Medulla oblongata (tissue), 1 donor: ENCODE results near the gene ZBTB20.

Source experiments
- DNase-seq: peaks from one replicate; pipeline ENCODE4 v3.0.0-alpha.2; 2015; ENCODE audit errors: extremely low spot score

ZBTB20 gene

GRCh38 chr3:114873591-114873990 lies 273.5 kb downstream of the ZBTB20 start:
- no peak for DNase-seq

DNA sequence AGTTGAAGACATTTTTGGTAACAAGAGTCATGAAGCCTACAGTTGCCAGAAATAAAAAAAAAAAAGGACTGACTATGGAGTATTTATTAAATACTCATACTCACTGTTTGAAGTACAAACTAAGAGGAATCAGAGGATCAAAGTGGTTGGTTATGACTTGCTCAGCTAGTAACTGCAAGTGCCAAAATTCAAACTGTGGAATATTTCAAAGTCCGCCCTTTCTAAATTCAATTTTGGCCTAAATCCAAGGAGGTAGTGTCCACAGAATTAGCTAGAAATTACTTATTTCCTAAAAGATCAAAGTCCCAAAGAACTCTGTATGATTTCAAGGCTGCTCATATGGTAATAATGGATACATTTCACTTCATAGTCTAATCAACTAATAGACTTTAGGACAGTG lies 274.5 kb downstream of the ZBTB20 start:
- DNase-seq: no peak

GRCh38 chr3:114872050-114872449 lies 275.0 kb downstream of the ZBTB20 start:
- no peak for DNase-seq

GRCh38 chr3:114867835-114868503 lies 279.1 kb downstream of the ZBTB20 start:
- no peak for DNase-seq

- no peak for DNase-seq
These were observed 279.7 kb downstream of the ZBTB20 start for GRCh38 chr3:114867359-114867758.

DNA sequence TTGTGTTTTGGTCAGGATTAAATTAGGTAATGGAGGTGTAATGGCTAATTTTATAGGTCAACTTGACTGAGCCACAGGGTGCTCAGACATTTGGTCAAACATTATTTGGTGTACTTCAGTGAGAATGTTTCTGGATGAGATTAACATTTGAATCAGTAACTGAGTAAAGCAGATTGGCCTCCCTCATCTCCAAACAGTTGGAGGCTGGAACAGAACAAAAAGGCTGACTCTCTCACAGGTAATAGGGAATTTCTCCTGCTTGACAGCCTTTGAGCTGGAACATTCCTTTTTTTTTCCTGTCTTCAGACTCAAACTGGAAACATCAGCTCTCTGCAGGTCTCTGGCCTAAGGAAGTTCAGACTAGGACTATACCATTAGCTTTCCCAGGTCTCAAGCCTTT lies 280.7 kb downstream of the ZBTB20 start:
- no peak for DNase-seq

DNA sequence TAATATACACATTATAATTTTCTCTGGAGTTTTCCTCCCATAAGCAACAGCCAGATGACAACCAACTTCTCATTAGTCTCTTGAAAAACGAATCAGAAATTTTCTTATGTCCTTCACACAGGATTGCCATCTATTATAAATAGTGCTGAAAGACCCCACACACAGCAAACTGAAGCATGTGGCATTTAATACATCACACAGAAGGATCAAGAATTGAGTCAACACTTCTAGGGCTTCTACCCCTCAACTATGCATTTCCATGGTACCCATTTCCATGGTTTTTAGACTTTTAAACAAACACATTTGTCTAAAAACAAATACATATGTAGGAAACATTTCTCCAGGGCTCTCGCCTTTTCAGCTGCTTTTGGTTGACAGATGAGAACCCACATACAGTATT lies 282.1 kb downstream of the ZBTB20 start:
- DNase-seq: no peak

DNA sequence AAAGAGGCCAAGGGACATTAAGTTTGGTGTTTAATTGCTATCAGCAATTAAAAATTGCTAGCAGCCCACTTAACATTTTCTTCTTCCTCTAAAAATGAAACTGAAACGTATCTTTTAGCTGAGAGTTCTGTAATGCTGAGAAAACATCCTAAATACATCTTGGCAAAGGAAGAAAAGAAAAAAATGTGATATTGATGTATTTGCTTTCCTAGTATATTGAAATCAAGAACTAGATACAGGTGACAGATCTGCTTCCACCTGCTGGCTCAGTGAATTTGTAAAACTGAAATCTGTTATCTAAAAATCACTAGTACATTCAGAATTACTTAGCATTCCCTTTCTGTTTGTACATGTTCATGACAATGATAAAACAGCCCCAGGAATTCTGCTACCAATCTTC lies 283.2 kb downstream of the ZBTB20 start:
- DNase-seq: no peak

GRCh38 chr3:114861666-114862065 lies 285.4 kb downstream of the ZBTB20 start:
- no peak for DNase-seq

DNA sequence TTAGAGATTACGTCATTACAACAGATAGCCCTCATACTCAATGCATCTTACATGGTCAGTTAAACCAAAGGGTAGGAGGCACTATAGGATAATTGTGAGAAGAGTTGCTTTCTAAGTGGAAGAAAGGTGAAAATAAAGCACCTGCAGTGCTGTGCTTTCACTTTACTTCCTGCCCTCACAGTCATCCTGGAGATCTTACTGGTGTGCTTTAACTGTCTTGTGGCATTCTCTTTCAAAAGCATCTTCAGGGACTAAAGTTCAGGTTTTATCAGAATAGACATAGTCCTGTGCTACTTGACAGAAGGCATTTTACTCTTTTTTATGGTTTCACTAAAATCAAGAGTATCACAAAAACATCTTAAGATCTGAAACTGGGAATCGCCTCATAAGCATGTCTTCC lies 286.6 kb downstream of the ZBTB20 start:
- DNase-seq: no peak

- DNase-seq: no peak
These were observed 288.8 kb downstream of the ZBTB20 start for GRCh38 chr3:114858329-114858728.

DNA sequence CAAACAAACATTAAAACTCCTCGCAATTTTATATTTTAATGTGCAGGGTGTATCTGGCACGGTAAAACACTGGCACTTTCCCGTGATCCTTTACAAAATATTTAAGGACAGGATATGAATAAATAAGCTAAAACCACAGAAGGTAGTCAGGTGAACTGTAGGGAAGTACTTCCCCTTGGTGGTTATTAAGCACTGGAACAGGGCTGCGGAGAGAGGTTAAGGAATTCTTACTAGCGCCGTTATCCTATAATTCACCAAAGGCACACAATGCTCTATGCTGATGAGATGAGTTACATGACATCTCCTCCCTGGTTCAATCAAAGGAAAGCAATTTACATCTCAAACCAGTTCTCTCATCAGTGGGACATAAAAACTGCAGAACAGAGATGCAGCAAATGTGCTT lies 289.8 kb downstream of the ZBTB20 start:
- no peak for DNase-seq

GRCh38 chr3:114856835-114857234 lies 290.3 kb downstream of the ZBTB20 start:
- no peak for DNase-seq

- DNase-seq: no peak
These were observed 291.2 kb downstream of the ZBTB20 start for GRCh38 chr3:114855839-114856238.

- DNase-seq: no peak
These were observed 294.1 kb downstream of the ZBTB20 start for GRCh38 chr3:114852966-114853365.

DNA sequence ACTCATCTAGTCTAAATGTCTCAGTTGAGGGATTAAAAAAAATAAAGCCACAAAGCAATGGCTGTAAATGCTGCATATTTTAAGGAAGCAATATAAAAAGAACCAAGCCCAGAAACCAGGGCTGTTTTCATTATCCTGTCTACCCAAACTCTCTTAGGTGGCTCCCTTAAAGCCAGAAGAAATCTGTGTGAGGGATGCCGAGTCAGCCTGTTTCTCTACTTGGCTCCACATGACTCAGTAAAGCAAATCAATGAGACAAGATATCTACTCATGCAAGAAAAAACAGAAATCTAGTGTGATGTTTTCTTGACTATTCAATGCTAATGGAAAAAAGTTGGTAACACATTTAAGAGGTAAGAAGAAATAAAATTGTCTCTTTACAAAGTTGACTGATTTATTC lies 296.2 kb downstream of the ZBTB20 start:
- DNase-seq: no peak

GRCh38 chr3:114848643-114849350 lies 298.3 kb downstream of the ZBTB20 start:
- DNase-seq: peak; percentile 52

GRCh38 chr3:114848082-114848481 lies 299.0 kb downstream of the ZBTB20 start:
- DNase-seq: peak; percentile 90

- no peak for DNase-seq
These were observed 299.5 kb downstream of the ZBTB20 start for GRCh38 chr3:114847564-114847963.

GRCh38 chr3:114846779-114847178 lies 300.3 kb downstream of the ZBTB20 start:
- DNase-seq: no peak

DNA sequence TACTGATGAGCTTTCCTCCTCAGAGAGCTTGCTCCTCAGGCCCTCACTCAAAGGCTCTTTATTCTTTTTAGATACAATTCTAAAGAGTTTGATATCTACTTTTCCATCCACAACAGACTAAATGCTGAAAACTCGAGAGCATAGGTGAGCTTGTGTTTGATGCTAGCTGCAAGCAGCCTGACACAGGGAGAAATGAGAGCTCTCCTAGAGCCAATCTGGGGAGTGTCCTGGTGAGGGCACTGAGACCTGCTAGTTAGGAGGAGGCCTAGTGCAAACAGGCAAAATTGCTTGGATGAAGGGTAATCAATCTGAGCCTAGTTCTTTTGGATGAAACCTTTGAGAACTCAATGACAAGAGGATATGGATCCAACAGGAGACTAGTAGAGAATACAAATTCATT lies 300.8 kb downstream of the ZBTB20 start:
- peak; percentile 53 for DNase-seq

DNA sequence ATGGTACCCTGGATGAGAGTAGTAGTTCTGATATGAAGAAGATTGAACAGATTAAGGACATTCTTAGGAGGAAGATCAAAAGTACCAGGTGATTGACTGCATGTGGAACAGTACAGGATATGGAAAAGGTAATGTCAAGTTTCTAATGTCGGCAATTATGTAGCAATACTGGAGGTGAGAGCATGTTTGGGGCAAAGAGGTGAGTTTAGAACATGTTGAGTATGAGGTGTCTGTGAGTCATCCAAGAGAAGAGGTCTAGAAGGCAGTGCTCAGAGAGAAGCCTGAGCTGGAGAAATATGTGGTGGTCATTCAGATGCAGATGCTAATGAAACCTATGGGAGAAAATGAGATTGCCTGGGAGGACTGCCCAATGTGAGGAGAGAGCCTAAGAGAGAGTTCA lies 305.6 kb downstream of the ZBTB20 start:
- no peak for DNase-seq

GRCh38 chr3:114839476-114839875 lies 307.6 kb downstream of the ZBTB20 start:
- DNase-seq: no peak

- DNase-seq: no peak
These were observed 309.1 kb downstream of the ZBTB20 start for GRCh38 chr3:114838025-114838424.
